Mesothelial cell of epicardium (in vitro differentiated cells): ENCODE results near the gene KIF2A. TPM values are rescaled to one million over a fixed set of nuclear protein-coding genes. Genes with fewer than 3 reads are reported as not detected.
A peak's percentile ranks its signal among the peaks of the same experiment; 100 is the strongest.

Experiments
- DNase-seq, 2 experiments: peaks; one replicate each; pipeline ENCODE4 v3.0.0; 2021; ENCODE audit warnings: low spot score in 2 of 2; ENCODE audit not compliant: unreplicated experiment in 2 of 2
- H3K27ac Mint-ChIP-seq: 2 replicates; pipeline ENCODE4 v1.8.0; 2021; ENCODE audit warnings: mixed read lengths
- H3K27me3 Mint-ChIP-seq: 2 replicates; pipeline ENCODE4 v1.8.0; 2021; ENCODE audit warnings: low read depth, mixed read lengths
- H3K36me3 Mint-ChIP-seq: 2 replicates; pipeline ENCODE4 v1.8.0; 2021; ENCODE audit warnings: mixed read lengths
- H3K4me1 Mint-ChIP-seq: 2 replicates; pipeline ENCODE4 v1.8.0; 2021; ENCODE audit warnings: mixed read lengths
- H3K4me3 Mint-ChIP-seq: 2 replicates; pipeline ENCODE4 v1.8.0; 2021; ENCODE audit warnings: mild to moderate bottlenecking, moderate library complexity, mixed read lengths
- H3K9me3 Mint-ChIP-seq: 2 replicates; pipeline ENCODE4 v1.8.0; 2021; ENCODE audit warnings: mixed read lengths
- total RNA-seq: library from RNA; stranded (reverse); gene quantifications from 3 replicates; pipeline ENCODE4 v1.2.1, GENCODE V29; 2021
- TF ChIP-seq, protein P1 (sequence below): fragments of 200-600 bp; sonication (generic); IDR thresholded peaks from one replicate; pipeline ENCODE4 v1.5.0; 2021; ENCODE audit warnings: antibody characterized with exemption; ENCODE audit not compliant: unreplicated experiment

The KIF2A gene
- total RNA-seq, 1 donor from 2014 or later: 56.9 TPM

DNA sequence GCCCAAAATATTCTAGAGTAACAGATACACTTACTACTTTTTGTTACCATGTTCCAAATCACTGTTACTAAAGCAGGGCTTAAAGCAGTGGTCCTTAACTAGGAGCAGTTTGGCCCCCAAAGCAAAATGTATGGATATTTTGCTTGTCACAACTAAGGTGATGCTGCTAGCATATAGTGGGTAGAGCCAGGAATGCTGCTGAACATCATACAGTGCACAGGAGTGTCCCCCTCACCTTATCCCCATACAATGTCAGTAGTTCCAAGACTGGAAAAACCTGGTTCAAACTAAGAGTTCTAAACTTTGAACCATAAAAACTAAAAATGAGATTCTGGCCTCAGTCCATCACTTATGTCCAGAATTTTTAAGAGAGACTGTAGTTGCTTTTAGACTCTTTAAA lies 69.6 kb downstream of the KIF2A start:
- no peak for DNase-seq
- Mint-ChIP-seq H3K4me1 (no peaks in the 10 kb centered on the region), H3K27me3 (no peaks in the 10 kb centered on the region), H3K9me3 (no peaks in the 10 kb centered on the region), H3K4me3 (no peak overlapping the region), H3K27ac (no peak overlapping the region), H3K36me3 (peaks cover 35% of the 10 kb centered on the region)
- TF ChIP-seq, protein P1, sequence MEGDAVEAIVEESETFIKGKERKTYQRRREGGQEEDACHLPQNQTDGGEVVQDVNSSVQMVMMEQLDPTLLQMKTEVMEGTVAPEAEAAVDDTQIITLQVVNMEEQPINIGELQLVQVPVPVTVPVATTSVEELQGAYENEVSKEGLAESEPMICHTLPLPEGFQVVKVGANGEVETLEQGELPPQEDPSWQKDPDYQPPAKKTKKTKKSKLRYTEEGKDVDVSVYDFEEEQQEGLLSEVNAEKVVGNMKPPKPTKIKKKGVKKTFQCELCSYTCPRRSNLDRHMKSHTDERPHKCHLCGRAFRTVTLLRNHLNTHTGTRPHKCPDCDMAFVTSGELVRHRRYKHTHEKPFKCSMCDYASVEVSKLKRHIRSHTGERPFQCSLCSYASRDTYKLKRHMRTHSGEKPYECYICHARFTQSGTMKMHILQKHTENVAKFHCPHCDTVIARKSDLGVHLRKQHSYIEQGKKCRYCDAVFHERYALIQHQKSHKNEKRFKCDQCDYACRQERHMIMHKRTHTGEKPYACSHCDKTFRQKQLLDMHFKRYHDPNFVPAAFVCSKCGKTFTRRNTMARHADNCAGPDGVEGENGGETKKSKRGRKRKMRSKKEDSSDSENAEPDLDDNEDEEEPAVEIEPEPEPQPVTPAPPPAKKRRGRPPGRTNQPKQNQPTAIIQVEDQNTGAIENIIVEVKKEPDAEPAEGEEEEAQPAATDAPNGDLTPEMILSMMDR: no peak

DNA sequence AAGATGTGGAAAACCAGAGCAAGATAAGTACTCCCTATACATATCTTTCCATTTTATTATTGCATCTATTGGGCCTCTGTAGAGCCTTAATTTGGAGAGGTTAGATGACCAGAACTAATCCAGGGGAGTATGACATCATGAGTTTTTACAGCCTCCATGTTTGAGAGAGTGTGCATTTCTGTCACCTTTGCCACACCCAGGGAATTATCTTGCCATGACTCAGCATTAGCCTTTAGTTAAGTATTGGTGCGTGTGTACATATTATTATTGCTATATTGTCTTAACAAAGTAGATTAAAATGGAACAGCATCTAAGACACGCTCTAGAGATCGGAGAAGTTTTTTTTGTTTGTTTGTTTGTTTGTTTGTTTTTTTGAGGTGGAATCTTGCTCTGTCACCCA lies 70.1 kb downstream of the KIF2A start:
- Mint-ChIP-seq H3K4me3 (no peak overlapping the region), H3K4me1 (no peaks in the 10 kb centered on the region), H3K27me3 (no peaks in the 10 kb centered on the region), H3K36me3 (peaks cover 38% of the 10 kb centered on the region), H3K27ac (no peak overlapping the region), H3K9me3 (no peaks in the 10 kb centered on the region)
- no peak for DNase-seq
- TF ChIP-seq, protein P1: no peak

DNA sequence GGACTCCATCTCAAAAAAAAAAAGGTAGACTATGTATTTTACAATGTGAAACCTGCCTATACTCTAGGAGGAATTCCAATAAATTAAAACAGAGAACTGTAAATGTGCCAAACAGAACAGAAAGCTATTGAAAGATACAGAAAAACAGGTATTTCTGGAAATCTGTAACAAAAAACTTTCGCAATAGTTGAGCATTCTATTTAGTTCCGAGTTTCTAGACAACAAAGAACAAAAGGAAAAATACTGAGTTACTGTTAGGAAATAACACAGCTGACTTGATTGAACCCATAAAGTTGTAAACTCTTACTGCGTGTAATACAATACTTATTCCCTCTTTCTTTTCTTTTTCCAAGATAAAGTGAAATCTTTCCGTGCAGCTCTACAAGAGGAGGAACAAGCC lies 79.1 kb downstream of the KIF2A start:
- no peak overlapping the region for H3K4me3 Mint-ChIP-seq
- H3K36me3 Mint-ChIP-seq: peaks cover 28% of the 10 kb centered on the region
- no peak for DNase-seq
- H3K9me3 Mint-ChIP-seq: no peaks in the 10 kb centered on the region
- TF ChIP-seq, protein P1: no peak
- H3K27me3 Mint-ChIP-seq: no peaks in the 10 kb centered on the region
- H3K27ac Mint-ChIP-seq: peak overlapping the region; percentile 91
- peaks cover 15% of the 10 kb centered on the region for H3K4me1 Mint-ChIP-seq

DNA sequence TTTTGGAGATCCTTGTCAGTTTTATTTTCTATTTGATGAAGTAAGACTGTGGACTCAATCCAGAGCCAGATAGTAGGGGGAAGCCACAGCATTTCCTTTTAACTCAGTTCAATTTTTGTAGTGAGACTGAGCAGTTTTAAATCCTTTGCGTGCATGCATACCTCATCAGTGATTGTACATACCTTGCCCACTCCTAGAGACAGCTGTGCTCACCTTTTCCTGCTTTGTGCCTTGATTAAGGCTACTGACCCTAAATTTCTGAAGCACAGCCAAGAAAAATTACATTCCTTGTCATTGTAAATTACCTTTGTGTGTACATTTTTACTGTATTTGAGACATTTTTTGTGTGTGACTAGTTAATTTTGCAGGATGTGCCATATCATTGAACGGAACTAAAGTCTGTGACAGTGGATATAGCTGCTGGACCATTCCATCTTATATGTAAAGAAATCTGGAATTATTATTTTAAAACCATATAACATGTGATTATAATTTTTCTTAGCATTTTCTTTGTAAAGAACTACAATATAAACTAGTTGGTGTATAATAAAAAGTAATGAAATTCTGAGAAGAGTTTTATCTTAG lies 79.9 kb downstream of the KIF2A start:
- H3K27me3 Mint-ChIP-seq: no peaks in the 10 kb centered on the region
- no peak overlapping the region for H3K4me3 Mint-ChIP-seq
- H3K9me3 Mint-ChIP-seq: no peaks in the 10 kb centered on the region
- peaks cover 15% of the 10 kb centered on the region for H3K4me1 Mint-ChIP-seq
- TF ChIP-seq, protein P1: no peak
- peaks cover 25% of the 10 kb centered on the region for H3K36me3 Mint-ChIP-seq
- H3K27ac Mint-ChIP-seq: peak overlapping the region; percentile 91
- DNase-seq: no peak

DNA sequence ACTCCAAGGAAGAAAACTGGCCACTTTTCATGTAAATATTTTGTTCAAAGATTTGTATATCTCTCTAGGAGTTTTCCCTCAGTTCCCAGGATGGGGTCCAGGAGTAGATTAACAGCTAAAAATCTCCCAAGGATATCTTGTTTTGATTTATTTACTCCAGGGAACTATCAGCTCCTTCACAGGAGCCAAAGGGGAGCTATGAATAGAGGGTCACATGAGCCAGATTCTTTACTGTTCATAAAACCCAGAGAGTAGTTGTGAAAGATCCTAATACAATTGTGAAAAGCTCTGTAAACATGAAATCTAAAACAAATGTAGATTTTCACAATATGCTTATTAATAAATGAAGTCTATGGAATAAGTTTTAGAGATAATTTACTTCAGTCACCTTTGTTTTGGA lies 80.8 kb downstream of the KIF2A start:
- DNase-seq: no peak
- H3K27ac Mint-ChIP-seq: peak overlapping the region; percentile 21
- peaks cover 18% of the 10 kb centered on the region for H3K36me3 Mint-ChIP-seq

More for the DNA sequence above, 80.8 kb downstream of the KIF2A start:
- H3K4me3 Mint-ChIP-seq: no peak overlapping the region
- H3K27me3 Mint-ChIP-seq: no peaks in the 10 kb centered on the region
- H3K9me3 Mint-ChIP-seq: no peaks in the 10 kb centered on the region
- TF ChIP-seq, protein P1: no peak
- H3K4me1 Mint-ChIP-seq: peaks cover 15% of the 10 kb centered on the region
